Right kidney (tissue), 1 donor: ENCODE measurements around the gene IGF2BP2.
"Not testable (repeated sequence)": the region's sequence is repeated elsewhere in the genome, so short reads cannot be mapped to it uniquely, and the experiment has no call there.

Experiments used
- DNase-seq: peaks from one replicate; pipeline ENCODE4 v3.0.0-alpha.2; 2016

IGF2BP2 gene

DNA sequence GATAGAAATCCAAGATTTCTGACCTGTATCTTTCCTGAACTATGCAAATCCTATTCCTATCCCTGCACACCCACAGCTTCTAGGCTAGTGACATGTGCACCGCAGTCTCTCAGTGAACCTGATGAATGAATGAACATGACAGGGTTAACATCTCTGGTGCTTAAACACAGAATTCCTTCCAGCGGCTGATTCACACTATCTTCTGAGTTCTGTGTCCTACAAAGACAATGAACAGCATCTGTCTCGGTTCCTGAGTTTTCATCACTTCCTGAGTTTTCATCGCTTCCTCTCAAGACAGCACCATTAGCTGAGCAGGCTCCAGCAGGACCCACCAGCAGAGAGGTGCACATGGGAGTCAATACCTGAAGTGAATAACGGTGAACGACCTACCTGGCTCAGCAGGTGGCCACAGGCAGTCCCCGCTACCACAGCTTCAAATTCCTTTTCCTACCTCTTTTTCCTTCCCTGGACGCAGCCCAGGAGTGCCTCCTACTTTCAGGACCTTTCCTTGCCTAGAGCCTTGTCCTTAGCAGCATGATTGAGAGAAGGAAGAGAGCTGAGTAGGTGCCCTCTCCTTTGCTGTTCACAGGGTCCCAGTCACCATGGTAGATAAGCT, 113.5 kb downstream of the IGF2BP2 start:
- no peak for DNase-seq

DNA sequence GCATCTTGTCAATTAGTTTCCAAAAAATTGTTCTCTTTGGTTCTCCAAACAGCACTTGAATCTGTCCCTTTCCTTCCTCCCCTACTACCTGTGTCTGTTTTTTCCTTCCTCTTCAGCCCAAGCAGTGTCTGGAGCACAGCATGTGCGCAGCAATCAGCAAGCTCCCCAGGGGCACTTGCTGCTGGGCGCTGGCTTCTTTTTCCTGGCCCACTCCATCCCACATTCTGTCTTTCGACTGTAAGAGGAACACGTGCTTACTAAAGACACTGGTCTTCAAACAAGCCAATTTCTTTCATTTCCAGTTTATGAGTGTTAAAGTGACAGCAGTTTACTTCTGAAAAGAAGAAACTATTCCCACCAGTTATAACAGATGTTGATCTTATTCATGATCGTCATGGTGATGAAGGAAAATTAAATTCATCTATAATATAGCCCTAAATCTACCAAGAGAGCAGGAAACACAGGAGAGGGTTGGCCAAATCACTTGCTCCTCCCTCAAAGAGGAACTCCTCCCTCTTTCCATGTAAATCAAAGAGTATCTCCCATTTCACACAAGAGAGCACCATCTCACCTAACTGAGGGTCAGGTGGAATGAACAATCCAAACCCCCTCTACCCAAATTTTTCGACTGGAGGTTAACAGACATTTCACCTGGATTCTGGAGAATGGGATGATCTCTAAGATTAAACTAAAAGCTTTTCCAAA, 115.4 kb downstream of the IGF2BP2 start:
- DNase-seq, result no peak

DNA sequence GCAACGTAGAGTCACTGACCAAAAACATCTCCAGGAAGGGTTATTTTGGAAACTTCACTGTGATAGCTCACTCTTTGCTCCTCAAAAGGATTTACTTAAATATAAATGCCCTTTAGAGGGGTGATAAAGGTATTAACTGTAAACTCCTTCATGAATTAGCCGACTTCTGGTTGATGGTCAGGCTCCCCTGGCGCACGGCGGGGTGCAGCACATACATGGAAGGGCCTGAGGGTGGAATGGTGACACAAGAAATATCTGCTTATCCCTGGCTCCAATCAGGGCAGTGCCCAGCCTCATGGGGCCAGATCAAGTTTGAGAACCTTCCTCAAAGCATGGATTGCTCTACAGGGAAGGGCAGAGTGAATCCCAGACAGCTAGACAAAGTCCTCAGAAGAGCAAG, 116.5 kb downstream of the IGF2BP2 start:
- DNase-seq, result no peak

DNA sequence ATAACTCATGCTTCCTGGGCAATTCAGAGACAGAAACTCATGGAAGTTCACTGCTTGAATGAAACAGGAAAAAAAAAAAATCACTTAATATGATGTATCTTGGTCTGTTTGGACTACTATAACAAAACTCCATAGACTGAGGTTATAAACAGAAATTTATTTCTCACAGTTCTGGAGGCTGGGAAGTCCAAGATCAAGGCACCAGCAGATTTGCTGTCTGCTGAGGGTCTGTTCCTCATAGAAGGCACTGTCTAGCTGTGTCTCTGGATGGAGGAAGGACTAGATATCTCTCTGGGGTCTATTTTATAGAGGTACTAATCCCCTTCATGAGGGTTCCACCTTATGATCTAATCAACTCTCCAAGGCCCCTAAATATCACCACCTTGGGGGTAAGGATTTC, 119.3 kb downstream of the IGF2BP2 start:
- no peak for DNase-seq

DNA sequence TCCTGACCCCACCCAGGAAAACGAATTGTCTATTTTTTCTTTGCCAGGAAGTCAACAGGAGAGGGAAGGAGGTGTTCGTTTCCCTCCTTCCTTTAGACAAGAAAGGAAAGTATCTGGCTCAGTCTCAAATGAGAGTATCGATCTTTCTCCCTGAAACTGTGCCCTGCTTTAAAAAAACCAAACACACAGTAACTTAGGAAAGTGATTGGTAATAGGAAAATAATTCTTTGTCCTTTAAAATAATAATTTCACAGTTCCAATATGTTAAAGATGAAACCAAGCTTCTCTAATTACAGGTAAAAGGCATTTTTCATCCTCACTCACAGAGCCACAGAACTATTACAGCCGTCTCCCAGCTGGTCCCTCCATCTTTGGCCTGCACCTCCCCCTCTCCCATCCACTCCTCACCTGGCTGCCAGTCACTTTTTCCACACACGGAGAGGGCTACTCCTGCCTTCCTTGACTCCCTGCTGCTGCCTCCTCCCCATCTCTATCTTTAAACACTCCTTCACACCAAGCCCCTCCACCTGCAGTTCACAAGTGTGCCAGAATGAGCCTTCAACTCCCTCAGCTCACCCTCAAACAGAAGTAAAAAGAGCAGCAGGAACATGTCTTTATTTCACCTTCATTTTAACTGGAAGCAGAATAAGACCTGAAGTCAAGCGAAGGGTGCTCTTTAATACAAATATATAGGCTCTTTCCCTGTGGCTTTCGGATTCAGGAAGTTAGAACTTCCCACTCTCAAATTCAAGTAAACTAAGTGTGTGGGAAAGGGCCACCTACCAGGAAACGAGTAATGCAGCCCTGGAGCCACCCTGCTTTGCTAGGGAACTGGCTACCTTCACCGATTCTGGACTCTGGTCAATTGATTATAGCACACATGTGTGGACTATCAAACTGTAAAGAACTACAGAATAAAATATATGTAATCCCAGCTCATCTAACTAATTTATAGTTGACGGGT, 122.3 kb downstream of the IGF2BP2 start:
- no peak for DNase-seq

- no peak for DNase-seq
Observed at GRCh38 chr3:185701611-185702261, 123.1 kb downstream of the IGF2BP2 start.

- DNase-seq, result no peak
Observed at GRCh38 chr3:185699927-185700326, 124.9 kb downstream of the IGF2BP2 start.

DNA sequence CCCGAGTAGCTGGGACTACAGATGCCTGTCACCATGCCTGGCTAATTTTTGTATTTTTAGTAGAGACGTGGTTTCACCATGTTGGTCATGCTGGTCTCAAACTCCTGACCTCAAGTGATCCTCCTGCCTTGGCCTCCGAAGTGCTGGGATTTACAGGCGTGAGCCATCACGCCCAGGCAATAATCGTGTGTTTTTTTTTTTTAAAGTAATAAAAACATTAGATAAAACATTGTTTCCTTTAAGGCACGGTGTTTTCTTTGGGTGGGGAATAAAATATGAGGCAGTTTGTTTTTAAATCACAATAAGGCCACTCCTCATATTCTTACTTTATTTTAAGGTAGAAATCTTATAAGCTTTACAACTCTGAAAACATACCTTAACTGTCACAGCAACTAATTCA, 127.6 kb downstream of the IGF2BP2 start:
- not testable (repeated sequence) for DNase-seq

- DNase-seq, result no peak
Observed at GRCh38 chr3:185696039-185696438, 128.8 kb downstream of the IGF2BP2 start.

GRCh38 chr3:185693985-185694653, 130.7 kb downstream of the IGF2BP2 start:
- no peak for DNase-seq

DNA sequence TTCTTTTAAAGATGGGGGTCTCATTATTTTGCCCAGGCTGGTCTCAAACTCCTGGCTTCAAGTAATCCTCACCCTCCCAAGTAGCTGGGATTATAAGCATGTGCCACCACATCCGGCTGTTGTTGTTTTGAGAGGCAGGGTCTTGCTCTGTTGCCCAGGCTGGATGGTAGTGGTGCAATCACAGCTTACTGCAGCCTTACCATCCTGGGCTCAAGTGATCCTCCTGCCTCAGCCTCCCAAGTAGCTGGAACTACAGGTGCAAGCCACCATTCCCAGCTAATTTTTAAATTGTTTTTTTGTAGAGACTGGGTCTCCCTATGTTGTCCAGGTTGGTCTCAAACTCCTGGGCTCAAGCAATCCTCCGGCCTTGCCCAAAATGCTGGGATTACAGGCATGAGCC, 133.2 kb downstream of the IGF2BP2 start:
- no peak for DNase-seq

- DNase-seq, result no peak
Observed at GRCh38 chr3:185687271-185687878, 137.5 kb downstream of the IGF2BP2 start.

- no peak for DNase-seq
Observed at GRCh38 chr3:185685231-185686035, 139.4 kb downstream of the IGF2BP2 start.

GRCh38 chr3:185680231-185680630, 144.6 kb downstream of the IGF2BP2 start:
- DNase-seq, result no peak

DNA sequence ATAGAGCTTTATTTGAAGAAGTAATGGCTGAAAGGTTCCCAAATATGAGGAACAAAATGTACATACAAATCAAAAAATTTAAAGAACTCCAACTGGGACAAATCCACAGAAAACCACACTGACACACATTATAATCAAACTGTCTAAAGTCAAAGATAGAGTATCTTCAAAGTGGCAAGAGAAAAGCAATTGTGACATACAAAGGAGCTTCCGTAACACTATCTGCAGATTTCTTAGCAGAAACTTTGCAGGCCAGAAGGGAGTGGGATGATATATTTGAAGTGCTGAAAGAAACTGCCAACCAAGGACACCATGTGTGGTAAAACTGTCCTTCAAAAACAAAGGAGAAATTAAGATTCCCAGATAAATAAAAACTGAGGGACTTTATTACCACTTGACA, 146.8 kb downstream of the IGF2BP2 start:
- DNase-seq, result no peak

- DNase-seq, result peak; percentile 23
Observed at GRCh38 chr3:185677146-185677829, 147.6 kb downstream of the IGF2BP2 start.

- DNase-seq, result no peak
Observed at GRCh38 chr3:185667574-185667973, 157.3 kb downstream of the IGF2BP2 start.

GRCh38 chr3:185663929-185664328, 160.9 kb downstream of the IGF2BP2 start:
- no peak for DNase-seq

GRCh38 chr3:185661772-185662171, 163.1 kb downstream of the IGF2BP2 start:
- DNase-seq, result no peak

DNA sequence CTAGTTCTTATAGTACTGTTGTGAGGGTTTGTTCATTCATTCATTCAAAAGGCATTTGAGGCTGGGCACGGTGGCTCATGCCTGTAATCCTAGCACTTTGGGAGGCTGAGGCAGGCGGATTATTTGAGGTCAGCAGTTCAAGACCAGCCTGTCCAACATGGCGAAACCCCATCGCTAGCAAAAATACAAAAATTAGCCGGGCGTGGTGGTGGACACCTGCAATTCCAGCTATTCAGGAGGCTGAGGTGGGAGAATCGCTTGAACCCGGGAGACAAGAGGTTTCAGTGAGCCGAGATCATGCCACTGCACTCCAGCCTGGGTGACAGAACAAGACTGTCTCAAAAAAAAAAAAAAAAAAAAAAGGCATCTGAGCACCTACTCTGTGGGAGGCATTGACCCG, 163.5 kb downstream of the IGF2BP2 start:
- not testable (repeated sequence) for DNase-seq
